Measurements from ENCODE around the gene HAGH. TPM values are rescaled to one million over a fixed set of nuclear protein-coding genes. Genes with fewer than 3 reads are reported as not detected.

The HAGH gene
- polyA plus RNA-seq, 1 donor (not counting 4 experiments of a cell fraction or from before 2014, with no cell fraction given), result 17.7 TPM

GRCh38 chr16:1821861-1822611 lies 4.6 kb downstream of the HAGH start:
- FAIRE-seq, result no peak

GRCh38 chr16:1820946-1821290 lies 5.7 kb downstream of the HAGH start:
- no peak overlapping the region for H3K9ac ChIP-seq (ENCODE audit: control insufficient read depth, extremely low read depth, insufficient read depth, low read length)
- no peak overlapping the region for H2AFZ ChIP-seq (ENCODE audit: control insufficient read depth, low read length)
- TF ChIP-seq CTCF (optimal IDR thresholded peaks at IDR 0.05 in 1 of 3, IDR thresholded peaks at IDR 0.05 in 1 of 3, conservative IDR thresholded peaks at IDR 0.05 in 1 of 3; ENCODE audit: extremely low read depth in 1 of 3, insufficient read depth in 2 of 3, low read length in 3 of 3) (no peak), EZH2 (IDR thresholded peaks at IDR 0.05; ENCODE audit: low read length) (no peak)
- no peaks in the 10 kb centered on the region for H4K20me1 ChIP-seq (ENCODE audit: control insufficient read depth, extremely low read depth, insufficient read depth, low read length)
- FAIRE-seq (no peak), DNase-seq (ENCODE audit: low read depth, low spot score) (no peak)
- no peak overlapping the region for H3K27ac ChIP-seq (ENCODE audit: control insufficient read depth, insufficient read depth, low read length)
- peaks cover 0 to 12% of the 10 kb centered on the region in 2 experiments for H3K36me3 ChIP-seq (ENCODE audit: control insufficient read depth in 2 of 2, extremely low read depth in 1 of 2, insufficient read depth in 2 of 2, low read length in 2 of 2)
- no peak overlapping the region for H3K4me2 ChIP-seq (ENCODE audit: control insufficient read depth, extremely low read depth, insufficient read depth, low read depth, low read length)
- no peaks in the 10 kb centered on the region for H3K27me3 ChIP-seq (ENCODE audit: control insufficient read depth, extremely low read depth, insufficient read depth, low read length)
- no peaks in the 10 kb centered on the region for H3K9me1 ChIP-seq (ENCODE audit: control insufficient read depth, extremely low read depth, insufficient read depth, low read length)
- H3K9me3 ChIP-seq (ENCODE audit: control insufficient read depth, low read depth, low read length), result no peaks in the 10 kb centered on the region
- dilution Hi-C loops (cut with MboI; ENCODE audit: extremely low pct_ligation_motif_present, low sequenced_read_pairs), result no loop called here
- H3K4me1 ChIP-seq (ENCODE audit: control insufficient read depth, extremely low read depth, insufficient read depth, low read length), result peaks cover 6% of the 10 kb centered on the region
- no peaks in the 10 kb centered on the region for H3K79me2 ChIP-seq (ENCODE audit: control insufficient read depth, insufficient read depth, low read length)
- no peak overlapping the region for H3K4me3 ChIP-seq (ENCODE audit: control insufficient read depth in 2 of 3, extremely low read depth in 1 of 3, insufficient read depth in 2 of 3, low read depth in 1 of 3, low read length in 3 of 3)

More at GRCh38 chr16:1821861-1822611, 4.6 kb downstream of the HAGH start:
- H2AFZ ChIP-seq (ENCODE audit: control insufficient read depth, low read length), result no peak overlapping the region
- H3K79me2 ChIP-seq (ENCODE audit: control insufficient read depth, insufficient read depth, low read length), result peaks cover under 1% of the 10 kb centered on the region
- no peaks in the 10 kb centered on the region for H3K9me3 ChIP-seq (ENCODE audit: control insufficient read depth, low read depth, low read length)
- dilution Hi-C loops (cut with MboI; ENCODE audit: extremely low pct_ligation_motif_present, low sequenced_read_pairs), result no loop called here
- no peaks in the 10 kb centered on the region for H3K27me3 ChIP-seq (ENCODE audit: control insufficient read depth, extremely low read depth, insufficient read depth, low read length)
- H3K4me3 ChIP-seq (ENCODE audit: control insufficient read depth in 2 of 3, extremely low read depth in 1 of 3, insufficient read depth in 2 of 3, low read depth in 1 of 3, low read length in 3 of 3), result no peak overlapping the region
- no peak overlapping the region for H3K27ac ChIP-seq (ENCODE audit: control insufficient read depth, insufficient read depth, low read length)
- no peak for TF ChIP-seq EZH2 (IDR thresholded peaks at IDR 0.05; ENCODE audit: low read length)
- TF ChIP-seq CTCF (optimal IDR thresholded peaks at IDR 0.05 in 1 of 3, IDR thresholded peaks at IDR 0.05 in 1 of 3, conservative IDR thresholded peaks at IDR 0.05 in 1 of 3; ENCODE audit: extremely low read depth in 1 of 3, insufficient read depth in 2 of 3, low read length in 3 of 3), result no peak
- H3K4me1 ChIP-seq (ENCODE audit: control insufficient read depth, extremely low read depth, insufficient read depth, low read length), result peaks cover 6% of the 10 kb centered on the region
- peaks cover 0 to 6% of the 10 kb centered on the region in 2 experiments for H3K36me3 ChIP-seq (ENCODE audit: control insufficient read depth in 2 of 2, extremely low read depth in 1 of 2, insufficient read depth in 2 of 2, low read length in 2 of 2)
- H3K9me1 ChIP-seq (ENCODE audit: control insufficient read depth, extremely low read depth, insufficient read depth, low read length), result no peaks in the 10 kb centered on the region
- H4K20me1 ChIP-seq (ENCODE audit: control insufficient read depth, extremely low read depth, insufficient read depth, low read length), result no peaks in the 10 kb centered on the region
- no peak overlapping the region for H3K9ac ChIP-seq (ENCODE audit: control insufficient read depth, extremely low read depth, insufficient read depth, low read length)
- DNase-seq (ENCODE audit: low read depth, low spot score), result no peak
- no peak overlapping the region for H3K4me2 ChIP-seq (ENCODE audit: control insufficient read depth, extremely low read depth, insufficient read depth, low read depth, low read length)
